Uterus (tissue), 4 donors: ENCODE results near the gene CHPT1. TPM values are rescaled to one million over a fixed set of nuclear protein-coding genes. Genes with fewer than 3 reads are reported as not detected.
"Not testable (repeated sequence)": the region's sequence is repeated elsewhere in the genome, so short reads cannot be mapped to it uniquely, and the experiment has no call there.

Source experiments
- DNase-seq, 2 donors: peaks; one replicate each; pipeline ENCODE4 v3.0.0-alpha.2; 2019 to 2020
- H3K27ac ChIP-seq, 2 donors: fragments of 200-600 bp; sonication (generic); 1 replicate in 1 of 2; 2 replicates in 1 of 2; pipeline ENCODE4 v1.5.1; 2016 to 2018
- H3K27me3 ChIP-seq, 2 donors: fragments of 200-600 bp; sonication (generic); one replicate each; pipeline ENCODE4 v1.5.1; 2018 to 2019; ENCODE audit warnings: control low read depth in 1 of 2
- H3K36me3 ChIP-seq, 2 donors: fragments of 200-600 bp; sonication (generic); one replicate each; pipeline ENCODE4 v1.5.1; 2019; ENCODE audit warnings: control low read depth in 1 of 2
- H3K4me1 ChIP-seq, 2 donors: fragments of 200-600 bp; sonication (generic); one replicate each; pipeline ENCODE4 v1.5.1; 2018 to 2019; ENCODE audit warnings: control low read depth in 1 of 2
- H3K4me3 ChIP-seq, 2 donors: fragments of 200-600 bp; sonication (generic); 1 replicate in 1 of 2; 2 replicates in 1 of 2; pipeline ENCODE4 v1.5.1; 2018 to 2019; ENCODE audit warnings: mild to moderate bottlenecking in 1 of 2
- H3K9me3 ChIP-seq, 2 donors: fragments of 200-600 bp; sonication (generic); one replicate each; pipeline ENCODE4 v1.5.1; 2019; ENCODE audit warnings: control low read depth in 1 of 2
- CTCF ChIP-seq, 4 experiments: fragments of 200-600 bp in 2 of 4; fragments of 450-650 bp in 2 of 4; sonication (generic) in 2 of 4; IDR thresholded peaks; one replicate each; pipeline ENCODE4 v1.5.1; 2016 to 2019; ENCODE audit warnings: antibody characterized with exemption in 4 of 4, mild to moderate bottlenecking in 2 of 4, moderate library complexity in 1 of 4
- POLR2A ChIP-seq, 2 donors: fragments of 450-650 bp; IDR thresholded peaks; one replicate each; pipeline ENCODE4 v1.6.1; 2016; ENCODE audit warnings: antibody characterized with exemption in 2 of 2, mild to moderate bottlenecking in 1 of 2, moderate library complexity in 1 of 2
- intact Hi-C: fragments of 100-400 bp; cut with DNase I; formaldehyde crosslinking; loops from one replicate; pipeline ENCODE4 v1.15.1; 2023; ENCODE audit warnings: low total_unique reads
- total RNA-seq, 4 donors: library from RNA; depleted of rRNA in 3 of 4; stranded (reverse); fragments of >200 nt in 3 of 4; gene quantifications; one replicate each; pipeline versions ENCODE4 v1.1.0 to v1.2.4, GENCODE V29; 2014 to 2023
- donor health status: DM: yes; HTN: yes; CAD: no.

CHPT1 gene
- total RNA-seq, 4 donors from 2014 or later: 22.5 to 105 (median 51.1) TPM

DNA sequence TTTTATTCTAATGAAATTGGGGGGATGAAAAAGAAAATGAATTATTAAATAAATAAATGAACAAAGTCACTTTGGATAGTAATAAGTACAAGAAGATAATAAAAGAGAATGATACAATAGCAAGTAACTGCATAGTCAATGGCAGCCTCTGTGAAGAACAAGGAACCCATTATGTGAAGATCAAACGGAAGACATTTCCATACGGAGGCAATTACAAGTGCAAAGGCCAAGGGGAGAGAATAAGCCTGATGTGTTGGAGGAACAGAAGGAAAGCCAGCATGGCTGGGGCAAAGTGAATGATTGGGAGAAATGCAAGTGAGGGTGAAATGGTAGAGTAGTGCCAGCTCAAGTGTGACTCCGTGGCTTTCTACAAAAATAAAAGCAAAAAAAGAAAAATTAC lies 43.9 kb upstream of the CHPT1 start:
- Histone ChIP-seq H3K27ac (no peak overlapping the region), H3K27me3 (no peaks in the 10 kb centered on the region), H3K4me1 (no peaks in the 10 kb centered on the region), H3K4me3 (no peak overlapping the region), H3K9me3 (no peaks in the 10 kb centered on the region), H3K36me3 (no peaks in the 10 kb centered on the region)
- no peak for DNase-seq
- no peak for TF ChIP-seq CTCF (IDR thresholded peaks at IDR 0.05)
- no peak for TF ChIP-seq POLR2A (IDR thresholded peaks at IDR 0.05)
- intact Hi-C loops: no loop called here

GRCh38 chr12:101654442-101654841 lies 43.0 kb upstream of the CHPT1 start:
- H3K4me3 ChIP-seq: no peak overlapping the region
- no peaks in the 10 kb centered on the region for H3K27me3 ChIP-seq
- H3K4me1 ChIP-seq: no peaks in the 10 kb centered on the region
- DNase-seq: no peak
- no peak for TF ChIP-seq POLR2A (IDR thresholded peaks at IDR 0.05)
- TF ChIP-seq CTCF (IDR thresholded peaks at IDR 0.05): no peak
- no peak overlapping the region for H3K27ac ChIP-seq
- H3K36me3 ChIP-seq: no peaks in the 10 kb centered on the region
- H3K9me3 ChIP-seq: no peaks in the 10 kb centered on the region
- intact Hi-C loops: no loop called here

DNA sequence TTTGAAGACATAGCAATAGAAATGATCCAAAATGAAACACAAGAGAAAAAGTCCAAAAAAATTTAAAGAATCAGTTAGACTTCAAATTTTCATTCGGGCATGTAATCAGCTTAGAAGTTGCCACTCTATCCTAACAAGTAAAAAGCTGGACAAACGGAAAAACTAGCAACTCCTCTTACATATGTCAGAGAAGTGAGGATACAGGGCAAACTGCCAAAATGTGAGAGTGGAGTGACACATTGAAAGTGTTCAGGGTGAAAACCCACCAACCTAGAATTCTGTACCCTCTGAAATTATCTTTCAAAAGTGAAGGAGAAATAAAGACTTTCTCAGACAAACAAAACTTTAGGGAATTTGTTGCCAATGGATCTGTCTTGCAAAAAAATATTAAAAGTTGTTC lies 42.0 kb upstream of the CHPT1 start:
- H3K27me3 ChIP-seq: no peaks in the 10 kb centered on the region
- H3K36me3 ChIP-seq: no peaks in the 10 kb centered on the region
- no peaks in the 10 kb centered on the region for H3K9me3 ChIP-seq
- H3K4me3 ChIP-seq: no peak overlapping the region
- no peak overlapping the region for H3K27ac ChIP-seq
- no peak for TF ChIP-seq CTCF (IDR thresholded peaks at IDR 0.05)
- no peak for TF ChIP-seq POLR2A (IDR thresholded peaks at IDR 0.05)
- no peak for DNase-seq
- intact Hi-C loops: no loop called here
- H3K4me1 ChIP-seq: no peaks in the 10 kb centered on the region

DNA sequence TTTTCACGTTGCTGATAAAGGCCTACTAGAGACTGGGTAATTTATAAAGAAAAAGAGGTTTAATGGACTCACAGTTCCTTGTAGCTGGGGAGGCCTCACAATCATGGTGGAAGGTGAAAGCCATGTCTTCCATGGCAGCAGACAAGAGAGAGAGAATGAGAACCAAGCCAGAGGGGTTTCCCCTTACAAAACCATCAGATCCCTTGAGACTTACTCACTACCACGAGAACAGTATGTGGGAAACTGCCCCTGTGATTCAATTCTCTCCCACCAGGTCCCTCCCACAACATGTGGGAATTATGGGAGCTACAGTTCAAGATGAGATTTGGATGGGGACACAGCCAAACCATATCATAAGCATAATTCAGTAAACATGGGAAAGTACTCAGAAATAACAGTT lies 36.8 kb upstream of the CHPT1 start:
- H3K36me3 ChIP-seq, H3K27ac ChIP-seq, DNase-seq, H3K4me1 ChIP-seq, H3K27me3 ChIP-seq, H3K4me3 ChIP-seq, H3K9me3 ChIP-seq, intact Hi-C loops: not testable (repeated sequence)

GRCh38 chr12:101663298-101663697 lies 34.1 kb upstream of the CHPT1 start:
- Histone ChIP-seq H3K4me3 (no peak overlapping the region), H3K9me3 (no peaks in the 10 kb centered on the region), H3K27me3 (no peaks in the 10 kb centered on the region), H3K4me1 (no peaks in the 10 kb centered on the region), H3K27ac (no peak overlapping the region), H3K36me3 (no peaks in the 10 kb centered on the region)
- DNase-seq: no peak
- intact Hi-C loops: no loop called here
- TF ChIP-seq POLR2A (IDR thresholded peaks at IDR 0.05) (no peak), CTCF (IDR thresholded peaks at IDR 0.05) (no peak)

DNA sequence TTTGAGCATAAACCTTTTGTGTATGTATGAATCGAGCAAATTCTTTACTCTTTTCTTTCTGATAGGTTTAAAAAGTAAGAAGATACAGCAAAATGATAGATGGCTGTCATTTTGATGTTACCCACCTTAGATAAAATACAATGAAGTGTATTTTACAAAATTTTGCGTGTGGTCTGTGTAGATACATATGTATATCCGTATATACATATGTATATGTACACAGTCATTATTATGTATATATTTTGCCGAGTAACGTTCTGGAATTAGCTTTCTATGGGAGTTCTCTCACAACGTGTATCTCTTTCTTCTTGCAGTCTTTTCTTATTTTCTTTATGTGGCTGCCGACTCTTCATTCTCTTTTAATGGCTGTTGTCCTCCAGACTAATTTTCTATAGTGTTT lies 32.4 kb upstream of the CHPT1 start:
- Histone ChIP-seq H3K27me3 (no peaks in the 10 kb centered on the region), H3K4me1 (no peaks in the 10 kb centered on the region), H3K4me3 (no peak overlapping the region), H3K27ac (no peak overlapping the region), H3K9me3 (no peaks in the 10 kb centered on the region), H3K36me3 (no peaks in the 10 kb centered on the region)
- no peak for TF ChIP-seq CTCF (IDR thresholded peaks at IDR 0.05)
- no peak for TF ChIP-seq POLR2A (IDR thresholded peaks at IDR 0.05)
- no peak for DNase-seq
- intact Hi-C loops: no loop called here
